ENCODE measurements around the gene GPRC5D. TPM values are rescaled to one million over a fixed set of nuclear protein-coding genes. Genes with fewer than 3 reads are reported as not detected.

Gene GPRC5D
- total RNA-seq, 6 experiments from 2014 or later, result not detected

DNA sequence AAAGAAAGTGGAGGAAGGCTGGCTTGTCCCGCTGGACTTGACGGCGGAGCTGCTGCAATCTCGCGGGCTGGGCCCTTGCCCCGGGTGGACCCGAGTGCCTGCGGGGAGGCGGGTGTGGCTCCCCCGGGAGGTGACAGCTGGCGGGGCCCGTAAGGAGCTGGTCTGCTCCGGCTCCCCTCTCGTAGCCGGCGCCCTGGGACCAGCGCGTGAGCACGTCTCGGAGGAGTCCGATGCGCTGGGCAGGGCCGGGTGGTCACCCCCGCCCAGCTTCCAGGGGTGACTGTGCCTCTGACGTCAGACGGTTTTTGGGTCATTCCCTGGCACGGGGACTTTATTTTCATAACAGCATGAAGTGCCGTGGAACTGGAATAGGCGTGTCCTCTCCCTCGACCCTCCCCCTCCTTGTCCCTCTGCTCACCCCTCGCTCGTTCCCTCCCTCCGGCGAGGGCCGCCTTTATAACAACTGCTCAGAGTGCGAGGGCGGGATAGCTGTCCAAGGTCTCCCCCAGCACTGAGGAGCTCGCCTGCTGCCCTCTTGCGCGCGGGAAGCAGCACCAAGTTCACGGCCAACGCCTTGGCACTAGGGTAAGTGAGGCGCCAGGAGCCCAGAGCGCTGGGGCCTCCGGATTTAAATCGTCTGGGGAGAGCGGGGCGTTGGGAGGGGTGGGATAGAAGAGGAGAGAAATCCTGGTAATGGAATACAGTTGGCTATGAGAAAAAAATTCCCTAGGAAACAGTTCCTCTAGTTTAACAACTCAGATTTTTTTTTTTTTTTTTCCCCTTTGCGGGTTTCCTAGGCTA, 60.7 kb downstream of the GPRC5D start, which contains the start of gene GPRC5A:
TSS of gene GPRC5A (plus strand) at position 483 of the 801 bp plus-strand sequence. CDS start 16,688 bp downstream, outside the sequence.
- Histone ChIP-seq H3K4me1 (peaks cover 0 to 6% (median 0%) of the 10 kb centered on the region in 4 donors), H3K36me3 (no peaks in the 10 kb centered on the region), H3K9me3 (no peaks in the 10 kb centered on the region), H3K27me3 (no peaks in the 10 kb centered on the region), H3K4me3 (peak within 1 kb of the TSS; percentile 43 to 51 (median 49)), H3K27ac (peak within 1 kb of the TSS in 2 of 3 donors; percentile 31 to 40)
- intact Hi-C loops (cut with DNase I), result no loop called here
- 7% methylated on average over 18 of the region's 50 CpGs for WGBS (ENCODE audit: insufficient coverage, low coverage, low lambda C conversion rate, missing lambda C conversion rate)
- DNase-seq, result peak; percentile 49 to 66 (median 55)
- TF ChIP-seq, protein P1, sequence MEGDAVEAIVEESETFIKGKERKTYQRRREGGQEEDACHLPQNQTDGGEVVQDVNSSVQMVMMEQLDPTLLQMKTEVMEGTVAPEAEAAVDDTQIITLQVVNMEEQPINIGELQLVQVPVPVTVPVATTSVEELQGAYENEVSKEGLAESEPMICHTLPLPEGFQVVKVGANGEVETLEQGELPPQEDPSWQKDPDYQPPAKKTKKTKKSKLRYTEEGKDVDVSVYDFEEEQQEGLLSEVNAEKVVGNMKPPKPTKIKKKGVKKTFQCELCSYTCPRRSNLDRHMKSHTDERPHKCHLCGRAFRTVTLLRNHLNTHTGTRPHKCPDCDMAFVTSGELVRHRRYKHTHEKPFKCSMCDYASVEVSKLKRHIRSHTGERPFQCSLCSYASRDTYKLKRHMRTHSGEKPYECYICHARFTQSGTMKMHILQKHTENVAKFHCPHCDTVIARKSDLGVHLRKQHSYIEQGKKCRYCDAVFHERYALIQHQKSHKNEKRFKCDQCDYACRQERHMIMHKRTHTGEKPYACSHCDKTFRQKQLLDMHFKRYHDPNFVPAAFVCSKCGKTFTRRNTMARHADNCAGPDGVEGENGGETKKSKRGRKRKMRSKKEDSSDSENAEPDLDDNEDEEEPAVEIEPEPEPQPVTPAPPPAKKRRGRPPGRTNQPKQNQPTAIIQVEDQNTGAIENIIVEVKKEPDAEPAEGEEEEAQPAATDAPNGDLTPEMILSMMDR (IDR thresholded peaks at IDR 0.05), result no peak
- no peak for TF ChIP-seq POLR2A (IDR thresholded peaks at IDR 0.05)
- ATAC-seq, result peak; percentile 71 to 80 (median 76)

MicroRNAs within 50 kb of the gene (microRNA counts, 767-probe panel; counts per million panel counts)
- microRNA hsa-miR-614, result 237 counts per million

Small RNA genes lying within 50 kb of the gene (small RNA-seq; reads per million reads assigned to genes)
- gene RF00604, result 0.19 to 0.26 reads per million in 2 experiments

Other genes starting within 250 kb of the GPRC5D start
- gene CDKN1B, start 234.8 kb downstream of the GPRC5D start, total RNA-seq, result 10 to 100 TPM; 18.3 to 28.6 (median 24.5) TPM
- 1 to 10 TPM in 4 of 6 experiments, under 1 TPM in 2; 0.27 to 5.6 (median 1.2) TPM for gene APOLD1, start 166.5 kb downstream of the GPRC5D start, total RNA-seq
- 10 to 100 TPM; 23.8 to 30.2 (median 25.3) TPM for gene DDX47, start 138.8 kb downstream of the GPRC5D start, total RNA-seq
- gene GPRC5A, start 60.6 kb downstream of the GPRC5D start, total RNA-seq, result under 1 TPM; 0.35 to 0.80 (median 0.44) TPM
- 100 to 1,000 TPM in 1 of 6 experiments, 10 to 100 TPM in 5; 45.8 to 100 (median 68.9) TPM for gene HEBP1, start 48.1 kb upstream of the GPRC5D start, total RNA-seq
- gene FAM234B, start 92.2 kb upstream of the GPRC5D start, total RNA-seq, result 1 to 10 TPM; 2.9 to 4.8 (median 3.2) TPM
- not detected for gene GSG1, start 151.5 kb upstream of the GPRC5D start, total RNA-seq
- gene EMP1, start 244.6 kb upstream of the GPRC5D start, total RNA-seq, result 10 to 100 TPM in 4 of 6 experiments, 1 to 10 TPM in 2; 3.1 to 25.0 (median 14.5) TPM

Measured in right lobe of liver (tissue), 6 donors.